K562 (cell line): ENCODE measurements around the gene PSMD10. TPM values are rescaled to one million over a fixed set of nuclear protein-coding genes. Genes with fewer than 3 reads are reported as not detected.

ENCODE experiments used
- ADNP ChIP-seq: fragments of 200-800 bp; sonication (Bioruptor generic); IDR thresholded peaks from 2 replicates; pipeline ENCODE4 v1.6.1; 2016; ENCODE audit warnings: missing genetic modification characterization, missing compliant biosample characterization
- ATF6 ChIP-seq: sonication (generic); formaldehyde crosslinking; IDR thresholded peaks from 2 replicates; pipeline ENCODE4 v1.4.0; 2020; ENCODE audit warnings: mild to moderate bottlenecking, missing genetic modification reagents
- CBX5 ChIP-seq: IDR thresholded peaks from 2 replicates; pipeline ENCODE4 v1.6.1; 2014; ENCODE audit warnings: low read depth, borderline replicate concordance
- FOXO4 ChIP-seq: fragments of 450-650 bp; formaldehyde crosslinking; IDR thresholded peaks from 2 replicates; pipeline ENCODE4 v1.4.0; 2020; ENCODE audit warnings: mild to moderate bottlenecking, moderate library complexity
- GABPA ChIP-seq: fragments of 200-800 bp; sonication (Bioruptor generic); conservative IDR thresholded peaks from 2 replicates; pipeline ENCODE4 v1.6.1; 2016; ENCODE audit warnings: low read depth, missing genetic modification characterization, missing compliant biosample characterization
- MCM2 ChIP-seq: fragments of 450-650 bp; IDR thresholded peaks from 2 replicates; pipeline ENCODE4 v1.6.1; 2017; ENCODE audit warnings: low read depth, mild to moderate bottlenecking
- NFE2L1 ChIP-seq: fragments of 450-650 bp; IDR thresholded peaks from 2 replicates; pipeline ENCODE4 v1.6.1; 2016; ENCODE audit warnings: missing genetic modification characterization, low read depth, mild to moderate bottlenecking, missing compliant biosample characterization, moderate library complexity, borderline replicate concordance
- NFYB ChIP-seq: IDR thresholded peaks from 2 replicates; pipeline ENCODE4 v1.6.1; 2011; ENCODE audit warnings: mild to moderate bottlenecking, moderate library complexity; ENCODE audit not compliant: insufficient read length; ENCODE audit errors: extremely low read depth
- PHB ChIP-seq: fragments of 250-450 bp; sonication (Bioruptor Pico); IDR thresholded peaks from 2 replicates; pipeline ENCODE4 v1.5.0; 2021
- POLR2H ChIP-seq: IDR thresholded peaks from 2 replicates; pipeline ENCODE4 v1.6.1; 2016; ENCODE audit warnings: missing genetic modification characterization, low read depth, mild to moderate bottlenecking, control low read depth, missing compliant biosample characterization, moderate library complexity
- RFX1 ChIP-seq: fragments of 450-650 bp; IDR thresholded peaks from 2 replicates; pipeline ENCODE4 v1.6.1; 2016; ENCODE audit warnings: mild to moderate bottlenecking, moderate library complexity
- SIX5 ChIP-seq, 2 experiments: IDR thresholded peaks; 2 replicates each; pipeline ENCODE4 v1.6.1; 2011; ENCODE audit warnings: low read length in 2 of 2, borderline replicate concordance in 1 of 2, low read depth in 1 of 2, mild to moderate bottlenecking in 1 of 2, moderate library complexity in 1 of 2; ENCODE audit not compliant: insufficient read depth in 1 of 2
- SNAPC5 ChIP-seq: fragments of 250-450 bp; sonication (Bioruptor Pico); IDR thresholded peaks from 2 replicates; pipeline ENCODE4 v1.8.0; 2021; ENCODE audit warnings: moderate library complexity, mild to moderate bottlenecking, inconsistent platforms
- SPI1 ChIP-seq: IDR thresholded peaks from 2 replicates; pipeline ENCODE4 v1.6.1; 2011; ENCODE audit warnings: low read depth, low read length, control low read depth, borderline replicate concordance
- STAT6 ChIP-seq: sonication (generic); formaldehyde crosslinking; IDR thresholded peaks from 2 replicates; pipeline ENCODE4 v1.8.1; 2023; ENCODE audit warnings: mild to moderate bottlenecking, missing genetic modification reagents
- TBP ChIP-seq: optimal IDR thresholded peaks from 2 replicates; pipeline ENCODE3; 2011; ENCODE audit warnings: low read depth, low read length, improper control_type of control experiment
- TEAD1 ChIP-seq, 2 experiments: fragments of 450-650 bp in 1 of 2; sonication (generic) in 1 of 2; formaldehyde crosslinking; IDR thresholded peaks; 2 replicates each; pipeline versions ENCODE4 v1.4.0 to v1.8.0; 2020 to 2022; ENCODE audit warnings: mild to moderate bottlenecking in 2 of 2, missing genetic modification reagents in 1 of 2
- VEZF1 ChIP-seq: fragments of 200-800 bp; sonication (Bioruptor generic); IDR thresholded peaks from 2 replicates; pipeline ENCODE4 v1.6.1; 2017; ENCODE audit warnings: missing genetic modification characterization, missing compliant biosample characterization
- ZNF143 ChIP-seq: sonication (generic); formaldehyde crosslinking; IDR thresholded peaks from 2 replicates; pipeline ENCODE4 v1.9.0; 2022; ENCODE audit warnings: mild to moderate bottlenecking, missing genetic modification reagents
- ZNF263 ChIP-seq: sonication (generic); formaldehyde crosslinking; IDR thresholded peaks from 2 replicates; pipeline ENCODE4 v1.8.0; 2022; ENCODE audit warnings: mild to moderate bottlenecking, missing genetic modification reagents, borderline replicate concordance
- polyA plus RNA-seq, 8 experiments: library from polyadenylated mRNA; depleted of rRNA in 4 of 8; stranded (reverse) in 5 of 8; unstranded in 3 of 8; fragments of >200 nt; fragmentation: Nextera tagmentation in 2 of 8; fragmentation: Illumina TruSeq in 1 of 8; extraction: Ambion mirVana in 2 of 8; extraction: Trizol in 1 of 8; gene quantifications; 2 replicates each; pipeline versions ENCODE4 v1.2.1 to v1.2.3, GENCODE V29; 2011 to 2014; ENCODE audit warnings: inconsistent platforms in 1 of 8, missing spikeins in 1 of 8
- total RNA-seq, 7 experiments: library from RNA; depleted of rRNA in 6 of 7; stranded (reverse); fragments of >200 nt in 6 of 7; fragmentation: Illumina TruSeq in 2 of 7; extraction: Trizol in 2 of 7; gene quantifications; 2 replicates each; pipeline versions ENCODE4 v1.2.1 to v1.2.3, GENCODE V29; 2011 to 2021; ENCODE audit warnings: low replicate concordance in 1 of 7

Gene PSMD10
- total and polyA plus RNA-seq, 9 of the 15 experiments (the other 6 are each of a cell fraction or from before 2014, with no cell fraction given), result 47.8 to 163 (median 70.4) TPM

GRCh38 chrX:108091264-108091877 lies at the start of gene PSMD10, which contains the start of gene ATG4A (continued):
- TF ChIP-seq STAT6 (CRISPR knock-in tag) (no peak), ZNF143 (peak; percentile 93), POLR2H (tag) (peak; percentile 58), TBP (peak; percentile 61), FOXO4 (CRISPR knock-in tag) (no peak), PHB (CRISPR knock-in tag) (no peak), NFE2L1 (tag) (no peak), SIX5 (IDR thresholded peaks at IDR 0.05; ENCODE audit: borderline replicate concordance in 1 of 2, insufficient read depth in 1 of 2, low read depth in 1 of 2, low read length in 2 of 2) (peak; percentile 76 to 78), VEZF1 (CRISPR knock-in tag) (peak; percentile 71), ADNP (tag) (no peak), TEAD1 (CRISPR knock-in tag; IDR thresholded peaks at IDR 0.05) (0 out of 4 replicates have a peak, but pooled peaks of 1 of the 2 experiments have one; percentile 13), ZNF263 (CRISPR knock-in tag) (no peak), NFYB (peak; percentile 45), SNAPC5 (CRISPR knock-in tag) (no peak), MCM2 (no peak), SPI1 (peak; percentile 29; the same call in 1 of the 2 replicates), GABPA (tag) (peak; percentile 84), CBX5 (no peak), RFX1 (peak; percentile 68), ATF6 (CRISPR knock-in tag) (0 out of 2 replicates have a peak, but pooled peaks have one; percentile 36)
